ENCODE data around the gene ATN1. TPM values are rescaled to one million over a fixed set of nuclear protein-coding genes. Genes with fewer than 3 reads are reported as not detected.

Gene ATN1
- total and polyA plus RNA-seq, 2 of the 8 experiments (the other 6 are each of a cell fraction or from before 2014, with no cell fraction given) = 20.6 to 73.4 TPM

- no peaks in the 10 kb centered on the region for H3K9me3 ChIP-seq (ENCODE audit: insufficient read depth in 2 of 2, low read depth in 1 of 2, low read length in 1 of 2)
- H4K5ac ChIP-seq (ENCODE audit: insufficient read length, low read depth, low read length) = peak overlapping the region; percentile 38
- H2AK5ac ChIP-seq (ENCODE audit: low read depth, low read length) = no peak overlapping the region
- no peak overlapping the region for H3K23ac ChIP-seq (ENCODE audit: insufficient read length)
- FAIRE-seq (no peak), DNase-seq (ENCODE audit: low read depth in 1 of 2, low spot score in 2 of 2) (peak in 1 of 2 experiments; percentile 93)
- ChIA-PET CTCF (ENCODE audit: partially characterized antibody) (interaction anchor here (0.6 to 20.2 kb wide), 22 partner anchors 10 to 693 kb away, joined by 3 to 277 read pairs (median 4); partner anchors contain the start of genes ATN1, C1RL, SPSB2 and TPI1), POLR2A (ENCODE audit: partially characterized antibody) (interaction anchor here (0.6 to 44.0 kb wide), 14 partner anchors 23 to 567 kb away, joined by 3 to 1596 read pairs (median 8); partner anchors contain the start of genes ATN1, C1RL, CDCA3 and EMG1)
- H2BK120ac ChIP-seq (replicated peaks; ENCODE audit: low read depth, low read length) = no peak overlapping the region
- H2BK5ac ChIP-seq (ENCODE audit: low read depth, low read length) = peak overlapping the region; percentile 75; the same call in 1 of the 2 replicates
- H3K79me1 ChIP-seq (ENCODE audit: low read depth, low read length) = peaks cover 5% of the 10 kb centered on the region
- no peak overlapping the region for H2AFZ ChIP-seq (ENCODE audit: low read length)
- no peak overlapping the region for H3K14ac ChIP-seq (ENCODE audit: insufficient read length)
- peaks cover 11% of the 10 kb centered on the region for H3K23me2 ChIP-seq (ENCODE audit: low read depth, low read length)
- H3K27ac ChIP-seq (ENCODE audit: low read depth, low read length) = peak overlapping the region; percentile 43; the same call in 1 of the 2 replicates
- peak overlapping the region in 3 of 4 experiments; percentile 2 to 43 (median 8); a peak in 3 of 7 replicates for H3K9ac ChIP-seq (replicated peaks in 1 of 4; ENCODE audit: extremely low read depth in 1 of 4, low read depth in 3 of 4, low read length in 3 of 4)
- H2BK12ac ChIP-seq (ENCODE audit: low read depth, low read length) = peak overlapping the region; percentile 35; the same call in 1 of the 2 replicates
- peaks cover 0 to 6% (median 1%) of the 10 kb centered on the region in 4 experiments; a peak in 3 of 8 replicates for H3K36me3 ChIP-seq (ENCODE audit: control insufficient read depth in 2 of 4, insufficient read depth in 4 of 4, low read length in 3 of 4)
- H2BK20ac ChIP-seq (ENCODE audit: low read length) = no peak overlapping the region; the same call in 1 of the 2 replicates
- H4K20me1 ChIP-seq (replicated peaks in 1 of 2; ENCODE audit: control insufficient read depth in 1 of 2, insufficient read depth in 2 of 2, low read length in 2 of 2) = peaks cover 0 to under 1% of the 10 kb centered on the region in 2 experiments
- H3K4ac ChIP-seq (replicated peaks; ENCODE audit: insufficient read length, low read depth, low read length) = no peak overlapping the region
- H3K4me1 ChIP-seq (replicated peaks in 1 of 4; ENCODE audit: control insufficient read depth in 3 of 4, insufficient read depth in 4 of 4, low read length in 3 of 4) = peaks cover 6 to 21% (median 14%) of the 10 kb centered on the region in 4 experiments
- 0 out of 2 replicates have a peak overlapping the region, but pooled peaks have one; percentile 30 for H4K8ac ChIP-seq (ENCODE audit: extremely low read depth, insufficient read depth, low read length)
- no peak overlapping the region for H3K56ac ChIP-seq (replicated peaks; ENCODE audit: insufficient read length, low read depth, low read length)
- H3K27me3 ChIP-seq (replicated peaks in 1 of 4; ENCODE audit: control insufficient read depth in 3 of 4, extremely low read depth in 1 of 4, insufficient read depth in 3 of 4, low read length in 3 of 4) = no peaks in the 10 kb centered on the region
- no peak overlapping the region for H4K91ac ChIP-seq (replicated peaks; ENCODE audit: insufficient read length, low read length)
- WGBS, 2 experiments (ENCODE audit: extremely low coverage in 1 of 2, insufficient coverage in 1 of 2, insufficient read length in 1 of 2, insufficient replicate concordance in 2 of 2, low coverage in 1 of 2, low lambda C conversion rate in 2 of 2, missing lambda C conversion rate in 1 of 2) = 13% methylated on average over 25 of the region's 32 CpGs; no CpG with 5 or more reads in 1 of the 2 experiments
- H2BK15ac ChIP-seq (ENCODE audit: low read length) = no peak overlapping the region; the same call in 1 of the 2 replicates
- peak overlapping the region; percentile 62 for H3K18ac ChIP-seq (ENCODE audit: extremely low read depth, low read length)
- peak overlapping the region; percentile 47 to 68 (median 50) for H3K4me3 ChIP-seq (ENCODE audit: extremely low read depth in 1 of 4, insufficient read depth in 2 of 4, low read depth in 3 of 4, low read length in 4 of 4)
- H3K79me2 ChIP-seq (ENCODE audit: control insufficient read depth in 1 of 2, insufficient read depth in 2 of 2, low read length in 2 of 2) = no peaks in the 10 kb centered on the region; a peak in 1 of 4 replicates
- H3K4me2 ChIP-seq (ENCODE audit: insufficient read depth in 1 of 2, low read depth in 2 of 2, low read length in 2 of 2) = peak overlapping the region; percentile 56 to 84
- TF ChIP-seq CHD1 (IDR thresholded peaks at IDR 0.05; ENCODE audit: low read depth, low read length) = no peak
- TF ChIP-seq E2F6 (IDR thresholded peaks at IDR 0.05) = 0 out of 2 replicates have a peak, but pooled peaks have one; percentile 20
- TF ChIP-seq TCF12 (IDR thresholded peaks at IDR 0.05; ENCODE audit: low read depth, low read length) = no peak
- 0 out of 2 replicates have a peak, but pooled peaks have one; percentile 33 for TF ChIP-seq MAX (IDR thresholded peaks at IDR 0.05)
- TF ChIP-seq CREB1 (IDR thresholded peaks at IDR 0.05) = 0 out of 2 replicates have a peak, but pooled peaks have one; percentile 3
- TF ChIP-seq POLR2A (IDR thresholded peaks at IDR 0.05; ENCODE audit: control extremely low read depth in 1 of 2, low read depth in 2 of 2, low read length in 2 of 2) = peak in 1 of 2 experiments; percentile 46; a peak in 2 of 3 replicates
- peak; percentile 71 for TF ChIP-seq ASH2L (IDR thresholded peaks at IDR 0.05; ENCODE audit: low read length)
- TF ChIP-seq BRCA1 (IDR thresholded peaks at IDR 0.05; ENCODE audit: low read depth, low read length) = no peak
- peak; percentile 55 for TF ChIP-seq POLR2AphosphoS5 (IDR thresholded peaks at IDR 0.05; ENCODE audit: low read depth, low read length)
- 0 out of 2 replicates have a peak, but pooled peaks have one; percentile 59 for TF ChIP-seq TAF1 (IDR thresholded peaks at IDR 0.05; ENCODE audit: low read depth, low read length)
Observed at GRCh38 chr12:6946033-6946919, 18.5 kb downstream of the ATN1 start.

Measured in H1 (cell line).